HG03097 (cell line): ENCODE data around the gene PLP1.
"Not testable (repeated sequence)": the region's sequence is repeated elsewhere in the genome, so short reads cannot be mapped to it uniquely, and the experiment has no call there.

ENCODE experiments used
- ATAC-seq: cut with Tn5 transposase; IDR thresholded peaks from one replicate; pipeline ENCODE4 v1.9.1; 2021; ENCODE audit not compliant: unreplicated experiment, low FRiP score

Gene PLP1

GRCh38 chrX:103780336-103781061 is 3.9 kb downstream of the PLP1 start:
- ATAC-seq: no peak

- no peak for ATAC-seq
Measured at GRCh38 chrX:103781062-103781402, 4.4 kb downstream of the PLP1 start.

DNA sequence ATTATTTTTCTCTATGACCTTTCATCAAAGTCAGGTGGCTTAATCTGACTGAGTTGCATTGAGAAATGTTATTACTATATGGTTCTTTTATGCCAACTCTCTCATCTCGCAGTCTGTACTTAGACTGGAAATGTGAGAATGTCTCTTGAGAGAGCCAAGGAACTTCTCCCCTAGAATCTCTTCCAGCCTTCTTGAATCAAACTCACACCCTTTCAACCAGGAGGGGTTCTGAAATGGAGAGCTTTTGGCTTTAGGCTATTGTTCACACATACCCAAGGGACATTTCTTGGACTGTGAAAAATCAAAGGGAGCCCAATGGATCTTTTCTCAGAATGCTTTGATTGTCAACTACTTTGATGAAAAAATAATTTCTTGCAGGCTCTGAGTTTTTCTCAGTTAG is 5.1 kb downstream of the PLP1 start:
- no peak for ATAC-seq

DNA sequence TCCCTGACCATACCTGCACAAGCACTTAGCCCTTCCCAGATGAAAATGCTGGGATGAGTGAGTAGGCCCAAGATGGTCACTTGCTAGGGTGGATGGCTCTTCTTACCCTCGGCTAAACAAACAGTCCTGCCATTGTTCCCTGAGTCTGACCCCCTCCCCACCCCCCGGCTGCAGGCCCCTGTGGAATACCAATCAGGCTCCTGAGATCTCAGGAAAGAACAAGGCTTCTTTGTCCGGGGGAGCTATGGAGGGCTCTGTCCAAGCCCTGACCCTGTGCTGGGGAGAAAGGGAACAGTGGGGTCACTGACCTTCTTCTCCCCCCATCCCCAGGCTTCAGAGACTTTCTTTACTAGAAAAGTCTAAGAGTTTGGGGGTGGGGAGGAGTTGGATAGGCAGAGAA is 6.0 kb downstream of the PLP1 start:
- no peak for ATAC-seq

DNA sequence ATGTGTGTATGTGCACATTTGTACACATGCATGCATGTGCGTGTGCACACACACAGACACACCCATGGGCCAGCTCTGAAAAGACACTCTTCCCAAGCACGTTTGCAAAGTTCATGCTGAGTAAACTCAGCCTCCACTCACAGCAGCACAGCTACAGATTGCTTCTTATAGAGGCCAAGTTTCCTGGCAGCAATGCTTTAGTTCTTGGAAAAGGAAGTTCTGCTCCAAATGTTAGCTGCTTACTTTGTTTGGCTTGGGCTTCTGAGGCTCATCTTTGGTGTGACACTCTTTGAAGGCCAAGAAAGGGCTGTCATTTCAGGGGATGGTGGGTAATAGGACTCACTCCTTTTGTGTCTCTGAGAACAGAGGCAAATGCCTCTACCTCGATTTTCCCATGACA is 6.6 kb downstream of the PLP1 start:
- no peak for ATAC-seq

DNA sequence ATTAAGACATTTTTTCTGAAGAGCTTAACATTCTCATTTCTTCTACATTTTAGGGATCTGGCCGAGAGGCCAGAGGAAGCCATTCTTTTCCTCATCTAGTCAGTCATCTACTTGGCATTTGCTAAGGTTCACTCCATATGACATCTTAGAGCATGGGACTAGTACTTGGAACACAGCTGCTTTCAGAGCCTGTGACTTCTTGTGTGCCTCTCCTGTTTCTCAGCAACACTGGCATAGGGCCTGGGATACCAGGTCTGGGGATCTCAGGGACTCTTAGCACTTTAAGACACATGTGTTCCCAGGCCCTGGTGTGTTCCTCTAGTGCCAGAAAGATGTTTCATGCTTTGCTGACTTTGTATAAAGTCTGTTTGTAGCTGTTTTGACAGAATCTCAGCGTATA is 7.3 kb downstream of the PLP1 start:
- no peak for ATAC-seq

GRCh38 chrX:103789004-103789403 is 12.4 kb downstream of the PLP1 start:
- ATAC-seq: no peak

DNA sequence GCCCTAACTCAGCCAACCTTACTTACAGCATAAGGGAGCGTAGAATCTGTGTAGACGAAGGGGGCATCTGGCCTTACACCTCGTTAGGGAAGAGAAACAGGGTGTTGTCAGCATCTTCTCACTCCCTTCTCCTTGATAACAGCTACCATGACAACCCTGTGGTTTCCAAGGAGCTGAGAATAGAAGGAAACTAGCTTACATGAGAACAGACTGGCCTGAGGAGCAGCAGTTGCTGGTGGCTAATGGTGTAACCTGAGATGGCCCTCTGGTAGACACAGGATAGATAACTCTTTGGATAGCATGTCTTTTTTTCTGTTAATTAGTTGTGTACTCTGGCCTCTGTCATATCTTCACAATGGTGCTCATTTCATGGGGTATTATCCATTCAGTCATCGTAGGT is 14.6 kb downstream of the PLP1 start:
- ATAC-seq: no peak

- ATAC-seq: no peak
Measured at GRCh38 chrX:103791826-103792485, 15.3 kb downstream of the PLP1 start.

GRCh38 chrX:103792916-103793544 is 16.4 kb downstream of the PLP1 start:
- ATAC-seq: no peak

DNA sequence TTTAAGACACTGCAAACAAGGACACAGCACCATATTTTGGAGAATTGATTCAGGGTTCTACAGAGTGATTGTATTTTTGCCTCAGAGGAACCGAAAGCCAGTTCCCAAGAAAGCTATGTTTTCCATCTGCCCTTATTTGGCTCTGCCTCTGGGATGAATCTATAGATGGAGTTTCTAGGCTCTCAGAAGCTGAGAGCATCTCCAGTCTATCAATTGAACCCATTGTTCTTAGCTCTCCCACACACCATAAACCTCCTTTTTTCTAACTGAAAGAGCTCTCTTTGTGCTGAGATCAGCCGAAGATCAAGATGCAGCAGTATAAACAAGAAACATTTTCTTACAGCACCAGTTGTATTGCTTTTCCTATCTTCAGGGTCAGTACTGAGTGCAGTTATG is 16.9 kb downstream of the PLP1 start:
- ATAC-seq: no peak

GRCh38 chrX:103794119-103794518 is 17.5 kb downstream of the PLP1 start:
- ATAC-seq: no peak

DNA sequence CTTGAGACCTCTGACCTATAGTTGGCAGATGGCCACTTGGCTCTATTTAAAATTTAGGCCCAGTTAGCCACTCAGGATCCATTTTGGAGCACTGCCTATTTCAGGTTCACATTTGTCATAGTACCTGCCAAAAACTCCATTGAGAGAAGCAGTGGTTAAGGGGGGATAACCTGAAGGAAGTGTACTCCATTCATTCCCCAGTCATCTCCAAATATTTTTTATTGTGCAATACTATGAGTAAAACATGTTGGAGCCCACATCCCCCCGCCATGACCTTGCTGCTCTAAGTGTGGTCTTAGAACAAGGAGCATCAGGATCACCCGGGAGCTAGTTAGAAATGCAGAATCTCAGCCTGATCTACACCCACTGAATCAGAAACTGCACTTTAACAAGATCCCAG is 21.1 kb downstream of the PLP1 start:
- ATAC-seq: no peak

- ATAC-seq: no peak
Measured at GRCh38 chrX:103800318-103800717, 23.7 kb downstream of the PLP1 start.

DNA sequence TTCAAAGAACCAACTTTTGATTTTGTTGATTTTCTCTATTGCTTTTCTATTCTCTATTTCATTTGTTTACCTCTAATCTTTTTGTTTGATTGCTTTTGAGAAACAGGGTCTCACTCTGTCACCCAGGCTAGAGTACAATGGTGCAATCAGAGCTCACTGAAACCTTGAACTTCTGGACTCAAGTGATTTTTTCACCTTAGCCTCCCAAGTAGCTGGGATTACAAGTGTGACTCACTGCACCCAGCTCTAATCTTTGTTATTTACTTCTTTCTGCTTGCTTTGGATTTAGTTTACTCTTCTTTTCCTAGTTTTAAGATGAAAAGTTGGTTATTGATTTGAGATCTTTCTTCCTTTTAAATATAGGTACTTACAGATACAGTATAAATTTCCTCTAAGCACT is 29.2 kb downstream of the PLP1 start:
- no peak for ATAC-seq

GRCh38 chrX:103806862-103807474 is 30.3 kb downstream of the PLP1 start:
- ATAC-seq: no peak

DNA sequence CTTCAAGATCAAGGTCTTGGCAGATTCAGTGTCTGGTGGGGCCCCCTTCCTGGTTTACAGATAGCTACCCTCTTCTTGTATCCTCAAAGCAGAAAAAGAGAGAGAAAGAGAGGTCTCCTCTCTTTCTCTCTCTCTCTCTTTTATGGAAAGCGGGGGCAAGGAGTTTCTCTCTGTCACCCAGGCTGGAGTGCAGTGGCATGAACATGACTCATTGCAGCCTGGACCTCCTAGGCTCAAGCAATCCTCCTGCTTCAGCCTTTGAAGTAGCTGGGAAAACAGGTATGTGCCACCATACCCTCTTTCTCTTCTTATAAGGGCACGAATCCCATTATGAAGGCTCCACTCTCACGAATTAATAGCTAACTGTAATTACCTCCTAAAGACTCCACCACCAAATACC is 35.2 kb downstream of the PLP1 start:
- no peak for ATAC-seq

DNA sequence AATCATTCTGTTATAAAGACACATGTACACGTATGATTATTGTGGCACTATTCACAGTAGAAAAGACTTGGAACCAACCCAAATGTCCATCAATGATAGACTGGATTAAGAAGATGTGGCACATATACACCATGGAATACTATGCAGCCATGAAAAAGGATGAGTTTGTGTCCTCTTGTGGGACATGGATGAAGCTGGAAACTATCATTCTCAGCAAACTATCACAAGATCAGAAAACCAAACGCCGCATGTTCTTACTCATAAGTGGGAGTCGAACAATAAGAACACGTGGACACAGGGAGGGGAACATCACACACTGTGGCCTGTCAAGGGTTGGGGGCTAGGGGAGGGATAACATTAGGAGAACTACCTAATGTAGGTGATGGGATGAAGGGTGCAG is 40.5 kb downstream of the PLP1 start:
- not testable (repeated sequence) for ATAC-seq

DNA sequence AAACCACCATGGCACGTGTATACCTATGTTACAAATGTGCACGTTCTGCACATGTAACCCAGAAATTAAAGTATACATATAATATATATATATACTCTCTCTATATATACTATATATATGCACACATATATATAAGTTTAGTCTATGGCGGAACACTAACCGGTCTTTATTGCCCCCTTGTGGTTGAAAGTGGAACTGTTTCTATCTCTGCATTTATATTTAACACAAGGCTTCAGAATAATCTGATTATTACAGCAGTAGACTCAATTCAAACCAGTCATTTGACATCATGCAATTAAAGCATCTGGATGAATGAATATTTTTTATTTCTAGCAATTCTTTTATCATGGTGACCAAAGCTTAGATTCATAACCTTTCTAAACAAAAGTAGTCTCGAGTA is 40.9 kb downstream of the PLP1 start:
- ATAC-seq: peak; percentile 54

DNA sequence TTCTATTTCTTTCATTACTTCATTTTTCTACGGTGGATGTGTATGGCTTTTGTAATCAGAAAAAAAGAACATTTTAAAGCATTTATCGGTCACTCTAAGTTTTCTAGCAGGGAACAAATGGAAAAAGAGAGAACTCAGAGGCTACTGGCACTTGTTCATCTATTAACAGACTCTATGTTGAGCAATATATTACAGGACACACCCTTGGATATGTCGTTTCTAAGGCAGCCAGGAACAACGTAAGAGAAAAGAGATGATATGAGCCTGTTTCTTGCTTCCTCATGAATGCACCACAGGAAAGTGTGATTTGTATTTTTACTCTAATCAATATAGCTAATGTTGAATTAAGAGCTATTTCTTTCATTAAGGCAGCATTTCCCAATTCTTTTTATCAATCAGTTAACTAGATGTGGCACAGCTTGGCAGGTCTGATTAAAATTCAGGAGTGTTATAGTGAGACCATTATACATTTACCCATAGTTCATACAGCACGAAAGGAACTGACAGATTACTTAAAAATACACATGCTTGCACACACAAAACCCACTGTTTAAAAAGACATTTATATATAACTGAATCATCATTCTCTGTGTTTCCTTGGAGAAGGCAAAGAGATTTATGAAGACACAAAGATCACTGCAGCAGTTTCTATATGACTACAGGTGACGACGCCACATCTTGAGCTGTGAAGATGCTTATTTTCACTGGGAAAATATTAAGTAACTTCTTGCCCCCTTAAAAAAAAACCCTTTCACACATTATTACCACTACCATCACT is 42.4 kb downstream of the PLP1 start:
- no peak for ATAC-seq

DNA sequence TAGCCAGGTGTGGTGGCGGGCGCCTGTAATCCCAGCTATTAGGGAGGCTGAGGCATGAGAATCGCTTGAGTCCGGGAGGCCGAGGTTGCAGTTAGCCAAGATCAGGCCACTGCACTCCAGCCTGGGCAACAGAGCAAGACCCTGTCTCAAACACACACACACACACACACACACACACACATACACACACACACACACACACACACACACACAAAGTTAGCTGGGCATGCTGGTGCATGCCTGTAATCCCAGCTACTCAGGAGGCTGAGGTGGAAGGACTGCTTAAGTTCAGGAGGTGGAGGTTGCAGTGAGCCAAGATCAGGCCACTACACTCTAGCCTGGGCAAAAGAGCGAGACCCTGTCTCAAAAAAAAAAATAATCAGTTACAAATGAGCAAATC is 44.2 kb downstream of the PLP1 start:
- ATAC-seq: not testable (repeated sequence)
